GM23338 (cell line): Measurements from ENCODE around the gene MAN1C1.

Experiments used
- CREB1 ChIP-seq: fragments of 250-450 bp; sonication (Bioruptor Pico); IDR thresholded peaks from 2 replicates; pipeline ENCODE4 v1.5.0; 2020; ENCODE audit warnings: low read depth, mild to moderate bottlenecking, moderate library complexity
- ETS1 ChIP-seq: IDR thresholded peaks from 2 replicates; pipeline ENCODE4 v1.6.1; 2016; ENCODE audit warnings: antibody characterized with exemption
- EZH2 ChIP-seq: fragments of 200-600 bp; sonication (generic); IDR thresholded peaks from one replicate; pipeline ENCODE4 v1.8.0; 2017; ENCODE audit warnings: antibody characterized with exemption, mild to moderate bottlenecking, low read depth; ENCODE audit not compliant: unreplicated experiment
- EZH2phosphoT487 ChIP-seq: fragments of 200-600 bp; sonication (generic); IDR thresholded peaks from one replicate; pipeline ENCODE4 v1.8.1; 2018; ENCODE audit warnings: antibody characterized with exemption; ENCODE audit not compliant: unreplicated experiment
- POLR2AphosphoS5 ChIP-seq: IDR thresholded peaks from 2 replicates; pipeline ENCODE4 v1.6.1; 2016; ENCODE audit warnings: antibody characterized with exemption, low read depth
- REST ChIP-seq: IDR thresholded peaks from one replicate; pipeline ENCODE4 v1.6.1; 2018; ENCODE audit warnings: antibody characterized with exemption; ENCODE audit not compliant: unreplicated experiment
- TF ChIP-seq, protein P1 (sequence below), 2 experiments: fragments of 200-600 bp in 1 of 2; sonication (generic) in 1 of 2; conservative IDR thresholded peaks; 2 replicates each; pipeline versions ENCODE4 v1.5.1 to v1.6.1; 2016 to 2017; ENCODE audit warnings: antibody characterized with exemption in 2 of 2, low read depth in 2 of 2, mild to moderate bottlenecking in 2 of 2, moderate library complexity in 1 of 2

GRCh38 chr1:25809283-25809926 is 192.8 kb downstream of the MAN1C1 start:
- no peak for TF ChIP-seq EZH2
- no peak for TF ChIP-seq POLR2AphosphoS5
- TF ChIP-seq, protein P1, sequence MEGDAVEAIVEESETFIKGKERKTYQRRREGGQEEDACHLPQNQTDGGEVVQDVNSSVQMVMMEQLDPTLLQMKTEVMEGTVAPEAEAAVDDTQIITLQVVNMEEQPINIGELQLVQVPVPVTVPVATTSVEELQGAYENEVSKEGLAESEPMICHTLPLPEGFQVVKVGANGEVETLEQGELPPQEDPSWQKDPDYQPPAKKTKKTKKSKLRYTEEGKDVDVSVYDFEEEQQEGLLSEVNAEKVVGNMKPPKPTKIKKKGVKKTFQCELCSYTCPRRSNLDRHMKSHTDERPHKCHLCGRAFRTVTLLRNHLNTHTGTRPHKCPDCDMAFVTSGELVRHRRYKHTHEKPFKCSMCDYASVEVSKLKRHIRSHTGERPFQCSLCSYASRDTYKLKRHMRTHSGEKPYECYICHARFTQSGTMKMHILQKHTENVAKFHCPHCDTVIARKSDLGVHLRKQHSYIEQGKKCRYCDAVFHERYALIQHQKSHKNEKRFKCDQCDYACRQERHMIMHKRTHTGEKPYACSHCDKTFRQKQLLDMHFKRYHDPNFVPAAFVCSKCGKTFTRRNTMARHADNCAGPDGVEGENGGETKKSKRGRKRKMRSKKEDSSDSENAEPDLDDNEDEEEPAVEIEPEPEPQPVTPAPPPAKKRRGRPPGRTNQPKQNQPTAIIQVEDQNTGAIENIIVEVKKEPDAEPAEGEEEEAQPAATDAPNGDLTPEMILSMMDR (conservative IDR thresholded peaks at IDR 0.05; ENCODE audit: low read depth in 2 of 2): no peak
- no peak for TF ChIP-seq REST
- no peak for TF ChIP-seq CREB1 (CRISPR knock-in tag)
- no peak for TF ChIP-seq EZH2phosphoT487
- no peak for TF ChIP-seq ETS1
